ENCODE measurements around the gene IRAK1. TPM values are rescaled to one million over a fixed set of nuclear protein-coding genes. Genes with fewer than 3 reads are reported as not detected.
"Not testable (repeated sequence)": the region's sequence is repeated elsewhere in the genome, so short reads cannot be mapped to it uniquely, and the experiment has no call there.

IRAK1 gene
- total and polyA plus RNA-seq, 5 donors: 28.2 to 53.2 (median 42.7) TPM

DNA sequence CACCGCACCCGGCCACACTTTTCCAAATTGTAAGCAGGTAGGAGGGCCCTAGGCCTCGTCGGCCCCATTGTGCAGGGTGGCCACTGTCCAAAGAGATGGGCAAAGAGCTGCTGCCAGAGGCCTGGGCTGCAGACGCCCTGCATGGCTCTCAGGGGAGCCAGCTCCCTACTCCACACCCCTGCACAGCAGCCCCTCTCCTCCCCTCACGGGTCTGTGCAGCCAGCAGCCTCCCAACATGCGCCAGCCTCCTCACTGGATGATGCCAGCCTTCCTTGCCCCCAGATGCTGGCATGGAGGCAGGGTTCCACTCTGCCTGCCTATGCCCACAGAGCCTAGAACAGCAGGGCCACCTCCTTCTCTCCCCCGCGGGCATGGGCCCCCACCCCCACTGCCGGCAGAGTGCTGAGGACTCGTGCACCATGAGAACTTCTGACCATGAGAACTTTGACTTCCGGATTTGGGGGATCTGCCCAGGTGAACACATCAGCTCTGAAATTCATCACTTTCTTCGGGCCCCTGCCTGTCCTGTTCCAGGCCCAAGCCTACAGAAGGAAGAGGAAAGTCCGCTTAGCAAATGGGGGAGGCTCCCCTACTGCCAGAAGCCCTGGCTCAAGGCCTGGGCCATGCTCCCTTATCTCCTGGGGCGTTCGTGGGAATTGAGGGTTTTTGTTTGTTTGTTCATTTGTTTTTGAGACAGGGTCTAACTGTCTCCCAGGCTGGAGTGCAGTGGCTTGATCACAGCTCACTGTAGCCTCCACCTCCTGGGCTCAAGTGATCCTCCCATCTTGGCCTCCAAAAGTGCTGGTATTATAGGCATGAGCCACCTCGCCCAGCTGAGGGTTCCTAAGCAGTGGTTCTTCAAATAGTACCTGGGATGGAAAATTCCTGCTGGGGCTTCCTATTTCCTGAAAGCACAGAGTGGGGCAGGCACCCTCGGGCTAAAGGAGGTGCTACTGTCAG, 8.0 kb downstream of the IRAK1 start:
- Histone ChIP-seq H3K27me3 (ENCODE audit: control insufficient read depth, insufficient read depth) (no peaks in the 10 kb centered on the region), H3K4me1 (ENCODE audit: control insufficient read depth, insufficient read depth, low read length) (no peaks in the 10 kb centered on the region), H3K9me3 (ENCODE audit: control insufficient read depth, low read length) (no peaks in the 10 kb centered on the region), H3K4me3 (ENCODE audit: low read length) (no peak overlapping the region), H3K27ac (ENCODE audit: low read length) (no peak overlapping the region)
- DNase-seq (no peak), ATAC-seq (no peak)
- 87% methylated on average over 18 of the region's 18 CpGs for WGBS
- intact Hi-C loops (cut with DNase I): no loop called here

DNA sequence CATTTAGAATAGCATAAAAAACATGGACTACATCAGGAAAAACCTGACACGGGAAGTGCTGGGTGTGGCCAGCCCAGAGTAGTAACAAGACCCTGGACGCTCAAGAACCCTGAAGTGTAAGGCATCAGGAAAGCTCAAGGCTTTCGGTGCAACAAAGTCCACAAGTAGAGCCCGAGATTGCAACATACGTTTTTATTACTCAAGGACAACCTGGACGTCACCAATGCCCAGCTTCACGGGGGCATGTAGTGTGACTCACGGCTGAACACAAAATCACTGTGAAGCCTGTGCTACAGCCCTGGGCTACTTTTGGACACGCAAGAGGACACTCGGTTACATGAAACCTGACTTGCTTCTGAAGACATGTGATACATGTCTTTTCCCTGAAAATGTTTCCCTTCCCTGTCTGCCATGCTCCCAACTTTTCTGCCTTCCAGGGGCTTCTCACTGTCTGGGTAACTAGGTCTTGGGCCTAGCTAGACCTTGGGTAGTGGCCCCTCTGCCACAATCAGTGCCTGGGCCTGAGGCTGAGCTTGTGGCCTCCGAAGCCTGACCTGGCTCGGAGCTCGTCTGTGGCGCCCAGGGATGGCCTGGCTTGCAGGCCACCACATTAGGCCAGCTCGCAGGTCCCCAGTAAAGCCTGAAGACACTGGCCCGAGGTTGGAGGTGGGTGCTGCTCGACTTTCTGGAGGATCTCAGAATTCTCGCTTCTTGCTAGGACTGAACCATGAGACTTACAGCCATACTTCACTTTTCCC, 9.2 kb downstream of the IRAK1 start:
- Histone ChIP-seq H3K27ac (ENCODE audit: low read length) (no peak overlapping the region), H3K4me3 (ENCODE audit: low read length) (no peak overlapping the region), H3K9me3 (ENCODE audit: control insufficient read depth, low read length) (no peaks in the 10 kb centered on the region), H3K27me3 (ENCODE audit: control insufficient read depth, insufficient read depth) (no peaks in the 10 kb centered on the region), H3K4me1 (ENCODE audit: control insufficient read depth, insufficient read depth, low read length) (no peaks in the 10 kb centered on the region)
- DNase-seq (no peak), ATAC-seq (no peak)
- WGBS: 85% methylated on average over 18 of the region's 18 CpGs
- intact Hi-C loops (cut with DNase I): no loop called here

DNA sequence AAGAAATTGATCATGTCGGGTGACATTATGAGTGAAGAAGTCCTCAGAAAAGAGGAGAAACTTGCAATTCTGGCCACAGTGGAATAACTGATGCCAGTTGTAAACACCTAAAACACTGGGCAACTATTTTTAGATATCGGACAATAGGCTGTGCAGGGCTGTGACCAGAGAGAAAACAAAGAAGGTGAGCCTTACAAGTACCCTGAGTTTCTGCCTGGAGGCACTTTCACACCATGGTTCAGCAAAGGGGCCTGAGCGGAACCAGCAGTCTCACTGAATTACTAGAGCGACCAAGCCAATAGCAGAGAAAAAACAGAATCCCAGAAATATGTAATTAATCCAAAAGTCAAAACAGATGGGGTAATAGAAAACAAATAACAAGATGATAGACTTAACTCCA, 11.2 kb downstream of the IRAK1 start:
- intact Hi-C loops (cut with DNase I): no loop called here

DNA sequence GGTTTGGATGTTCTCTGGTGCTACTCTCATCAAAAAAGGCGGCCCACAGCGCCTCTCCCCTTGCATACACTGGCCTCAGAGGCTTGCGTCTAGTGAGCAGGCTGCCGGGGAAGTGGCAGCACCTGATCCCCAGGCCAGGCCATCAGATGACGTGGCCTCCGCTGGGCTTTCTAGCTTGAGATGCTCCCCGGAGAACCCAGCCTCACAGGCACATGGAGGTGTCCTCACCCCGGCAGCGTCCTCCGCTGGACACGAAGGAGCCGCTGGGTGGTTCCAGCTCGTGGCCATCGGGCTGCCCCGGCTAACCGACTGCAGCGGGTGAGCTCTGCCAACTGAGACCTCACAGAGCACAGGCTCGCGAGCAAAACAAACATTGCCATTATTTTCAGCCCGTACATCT, 12.8 kb downstream of the IRAK1 start:
- Histone ChIP-seq H3K4me3 (ENCODE audit: low read length) (no peak overlapping the region), H3K27ac (ENCODE audit: low read length) (no peak overlapping the region), H3K4me1 (ENCODE audit: control insufficient read depth, insufficient read depth, low read length) (no peaks in the 10 kb centered on the region), H3K27me3 (ENCODE audit: control insufficient read depth, insufficient read depth) (no peaks in the 10 kb centered on the region), H3K9me3 (ENCODE audit: control insufficient read depth, low read length) (no peaks in the 10 kb centered on the region)
- intact Hi-C loops (cut with DNase I): no loop called here
- 95% methylated on average over 20 of the region's 20 CpGs for WGBS
- no peak for ATAC-seq
- DNase-seq: no peak

More for the DNA sequence above, 11.2 kb downstream of the IRAK1 start:
- Histone ChIP-seq H3K27ac (ENCODE audit: low read length) (no peak overlapping the region), H3K9me3 (ENCODE audit: control insufficient read depth, low read length) (no peaks in the 10 kb centered on the region), H3K4me3 (ENCODE audit: low read length) (no peak overlapping the region), H3K27me3 (ENCODE audit: control insufficient read depth, insufficient read depth) (no peaks in the 10 kb centered on the region), H3K4me1 (ENCODE audit: control insufficient read depth, insufficient read depth, low read length) (no peaks in the 10 kb centered on the region)
- DNase-seq (no peak), ATAC-seq (no peak)
- WGBS: 62% methylated on average over 4 of the region's 4 CpGs

DNA sequence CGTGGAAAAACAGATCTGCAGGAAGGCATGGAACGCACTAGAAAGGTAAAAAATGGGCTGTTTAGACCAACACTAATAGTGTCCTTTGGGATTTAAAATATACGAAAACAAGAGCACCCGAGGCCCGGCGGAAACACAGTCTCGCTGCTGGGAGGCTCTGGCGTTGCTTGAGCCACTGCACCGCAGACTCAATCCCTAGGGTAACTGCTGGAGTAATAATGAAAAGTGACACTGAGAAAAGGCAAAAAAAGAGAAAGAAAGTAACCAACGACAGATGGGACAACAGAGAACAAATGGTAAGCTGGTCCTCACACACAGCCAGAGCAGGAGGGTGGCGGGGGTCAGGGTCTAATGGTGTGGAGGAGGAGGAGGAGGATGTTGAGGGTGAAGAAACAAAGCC, 15.4 kb downstream of the IRAK1 start:
- Histone ChIP-seq H3K9me3 (ENCODE audit: control insufficient read depth, low read length) (no peaks in the 10 kb centered on the region), H3K4me3 (ENCODE audit: low read length) (no peak overlapping the region), H3K4me1 (ENCODE audit: control insufficient read depth, insufficient read depth, low read length) (no peaks in the 10 kb centered on the region), H3K27me3 (ENCODE audit: control insufficient read depth, insufficient read depth) (no peaks in the 10 kb centered on the region), H3K27ac (ENCODE audit: low read length) (no peak overlapping the region)
- intact Hi-C loops (cut with DNase I): no loop called here
- DNase-seq: no peak
- 81% methylated on average over 11 of the region's 11 CpGs for WGBS
- ATAC-seq: no peak

DNA sequence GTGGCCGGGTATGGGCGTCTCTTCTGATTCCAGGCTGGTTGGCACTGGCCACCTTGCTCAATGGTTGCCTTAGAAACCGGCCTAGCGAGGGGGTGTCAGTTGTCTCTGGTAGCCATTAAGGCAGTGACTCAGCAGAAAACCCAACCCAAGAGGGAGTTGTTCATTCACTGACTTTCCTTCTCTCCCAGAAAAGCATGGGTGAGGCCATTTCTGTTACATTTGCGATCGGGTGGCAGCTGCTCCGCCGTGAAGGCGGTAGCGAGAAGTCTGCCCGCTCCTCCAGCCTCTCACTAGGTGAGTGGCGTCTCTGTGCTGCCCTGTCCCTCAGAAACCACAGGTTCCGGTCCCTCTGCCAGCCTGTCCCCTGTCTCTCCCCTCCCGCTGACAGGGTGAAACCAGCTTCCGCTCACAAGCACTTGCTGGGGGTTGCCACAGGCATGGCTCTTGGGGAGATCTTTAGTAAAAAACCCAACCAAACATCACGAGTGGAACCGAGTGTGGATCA, 17.4 kb downstream of the IRAK1 start:
- Histone ChIP-seq H3K27ac (ENCODE audit: low read length) (no peak overlapping the region), H3K4me1 (ENCODE audit: control insufficient read depth, insufficient read depth, low read length) (no peaks in the 10 kb centered on the region), H3K9me3 (ENCODE audit: control insufficient read depth, low read length) (no peaks in the 10 kb centered on the region), H3K27me3 (ENCODE audit: control insufficient read depth, insufficient read depth) (no peaks in the 10 kb centered on the region), H3K4me3 (ENCODE audit: low read length) (no peak overlapping the region)
- peak; percentile 40 to 58 for ATAC-seq
- WGBS: 79% methylated on average over 17 of the region's 17 CpGs
- intact Hi-C loops (cut with DNase I): no loop called here
- no peak for DNase-seq

DNA sequence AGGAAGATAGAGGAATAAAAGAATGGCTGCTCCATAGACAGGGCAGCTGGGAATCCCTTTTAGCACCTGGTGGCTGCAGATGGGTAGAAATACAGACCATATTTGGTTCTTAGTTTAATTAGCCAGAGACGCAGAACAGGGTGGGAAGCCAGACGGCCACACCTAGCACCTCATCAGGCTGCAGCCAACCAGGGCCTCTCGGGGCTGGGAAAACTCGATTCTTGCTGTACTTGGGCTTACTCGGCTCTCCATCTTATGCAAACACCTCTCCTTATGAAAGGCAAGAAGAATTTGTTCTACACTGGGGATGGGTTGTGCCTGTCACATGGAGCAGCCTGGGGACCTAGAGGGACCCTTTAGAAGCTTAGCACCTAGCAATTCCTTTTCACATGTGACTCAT, 19.7 kb downstream of the IRAK1 start:
- DNase-seq (no peak), ATAC-seq (no peak)
- 65% methylated on average over 5 of the region's 5 CpGs for WGBS
- no peaks in the 10 kb centered on the region for H3K27me3 ChIP-seq (ENCODE audit: control insufficient read depth, insufficient read depth)
- H3K4me3 ChIP-seq (ENCODE audit: low read length): no peak overlapping the region
- intact Hi-C loops (cut with DNase I): no loop called here
- H3K4me1 ChIP-seq (ENCODE audit: control insufficient read depth, insufficient read depth, low read length): no peaks in the 10 kb centered on the region
- H3K27ac ChIP-seq (ENCODE audit: low read length): no peak overlapping the region
- no peaks in the 10 kb centered on the region for H3K9me3 ChIP-seq (ENCODE audit: control insufficient read depth, low read length)

DNA sequence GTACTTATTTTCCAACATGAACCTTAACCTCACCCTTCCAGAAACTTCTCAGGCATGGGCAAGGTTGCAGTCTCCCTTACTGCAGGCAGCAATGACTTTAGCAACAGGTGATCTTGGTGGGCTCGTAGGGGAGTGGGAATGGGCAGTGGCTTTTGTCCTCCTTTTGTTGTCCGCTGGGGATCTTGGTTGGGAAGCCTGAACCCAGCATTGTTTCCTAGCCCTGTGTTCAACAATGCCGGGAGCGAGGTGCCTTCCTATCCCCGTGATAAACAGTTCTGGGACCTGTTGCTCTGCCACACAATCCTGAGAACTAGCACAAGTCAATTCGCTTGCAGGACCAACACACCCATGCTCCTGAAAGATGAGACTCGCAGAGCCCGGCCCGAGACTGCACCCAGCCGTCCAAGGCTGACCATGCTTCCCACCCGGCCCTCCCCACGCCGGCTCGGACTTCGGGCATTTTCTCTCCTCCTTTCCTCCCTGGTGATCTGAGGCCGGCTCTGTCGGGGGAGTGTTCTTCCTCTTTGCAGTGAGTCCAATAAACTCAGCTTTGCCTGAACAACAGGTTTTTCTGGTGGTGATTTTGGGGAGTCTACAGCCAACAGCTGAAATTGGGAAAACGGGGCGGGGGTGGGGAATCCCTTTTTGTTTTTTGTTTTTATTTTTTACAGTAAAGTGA, 20.2 kb downstream of the IRAK1 start:
- Histone ChIP-seq H3K9me3 (ENCODE audit: control insufficient read depth, low read length) (no peaks in the 10 kb centered on the region), H3K4me1 (ENCODE audit: control insufficient read depth, insufficient read depth, low read length) (no peaks in the 10 kb centered on the region), H3K27me3 (ENCODE audit: control insufficient read depth, insufficient read depth) (no peaks in the 10 kb centered on the region), H3K4me3 (ENCODE audit: low read length) (no peak overlapping the region), H3K27ac (ENCODE audit: low read length) (no peak overlapping the region)
- peak in 1 of 2 donors; percentile 39 for ATAC-seq
- intact Hi-C loops (cut with DNase I): no loop called here
- 45% methylated on average over 19 of the region's 19 CpGs for WGBS
- DNase-seq: no peak

DNA sequence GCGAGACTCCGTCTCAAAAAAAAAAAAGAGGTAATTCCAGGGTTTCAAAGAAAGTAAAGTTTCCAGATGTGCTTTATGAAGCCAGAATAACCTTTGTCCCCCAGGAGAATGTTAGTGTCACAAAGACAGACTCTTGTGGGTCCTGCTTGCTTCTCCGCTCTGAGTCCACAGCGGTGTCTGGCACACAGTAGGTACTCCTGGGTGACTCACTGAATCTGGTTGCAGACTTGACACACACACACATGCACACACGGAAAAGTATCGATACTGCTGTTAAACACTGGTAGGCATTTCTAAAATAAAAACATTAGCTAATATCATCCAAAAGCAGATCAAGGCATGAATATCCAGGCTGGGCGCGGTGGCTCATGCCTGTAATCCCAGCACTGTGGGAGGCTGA, 24.2 kb downstream of the IRAK1 start:
- WGBS: 91% methylated on average over 8 of the region's 8 CpGs
- H3K27ac ChIP-seq (ENCODE audit: low read length): no peak overlapping the region
- DNase-seq (no peak), ATAC-seq (no peak)
- H3K4me1 ChIP-seq (ENCODE audit: control insufficient read depth, insufficient read depth, low read length): no peaks in the 10 kb centered on the region
- H3K27me3 ChIP-seq (ENCODE audit: control insufficient read depth, insufficient read depth): no peaks in the 10 kb centered on the region
- H3K9me3 ChIP-seq (ENCODE audit: control insufficient read depth, low read length): no peaks in the 10 kb centered on the region
- H3K4me3 ChIP-seq (ENCODE audit: low read length): no peak overlapping the region
- intact Hi-C loops (cut with DNase I): no loop called here

DNA sequence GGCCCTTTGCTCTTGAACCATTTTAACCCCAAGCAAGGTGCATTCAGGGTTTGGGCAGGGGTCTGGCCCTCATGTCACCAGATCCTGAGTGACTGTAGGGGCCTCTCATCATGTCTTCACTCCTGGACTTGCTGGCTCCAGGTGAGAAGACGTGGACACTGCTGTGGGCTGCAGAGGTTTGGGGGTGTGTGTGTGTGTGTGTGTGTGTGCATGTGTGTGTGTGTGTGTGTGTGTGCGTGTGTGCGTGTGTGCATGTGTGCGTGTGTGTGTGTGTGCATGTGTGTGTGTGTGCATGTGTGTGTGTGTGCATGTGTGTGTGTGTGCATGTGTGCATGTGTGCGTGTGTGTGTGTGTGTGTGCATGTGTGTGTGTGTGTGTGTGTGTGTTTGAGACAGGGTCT, 25.3 kb downstream of the IRAK1 start:
- DNase-seq: not testable (repeated sequence)

DNA sequence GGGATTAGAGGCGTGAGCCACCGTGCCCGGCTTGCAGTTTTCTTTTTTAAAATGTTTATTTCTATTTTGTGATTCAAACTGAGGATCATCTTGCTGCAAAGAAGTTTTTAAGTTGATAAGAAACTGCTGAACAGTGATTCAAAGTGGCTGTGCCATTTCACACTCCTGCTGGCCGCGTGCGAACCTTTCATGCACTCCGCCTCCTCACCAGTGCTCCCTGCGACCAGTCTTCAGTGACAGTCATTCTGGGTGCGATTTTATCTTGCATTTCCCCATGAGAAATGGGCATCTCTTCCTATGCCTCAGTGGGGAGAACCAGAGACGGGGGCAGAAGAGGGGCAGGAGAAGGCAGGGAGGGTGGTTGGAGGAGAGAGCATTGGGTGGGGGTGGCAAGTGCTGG, 25.7 kb downstream of the IRAK1 start:
- no peak for DNase-seq
- Histone ChIP-seq H3K4me3 (ENCODE audit: low read length) (no peak overlapping the region), H3K9me3 (ENCODE audit: control insufficient read depth, low read length) (no peaks in the 10 kb centered on the region), H3K27ac (ENCODE audit: low read length) (no peak overlapping the region), H3K27me3 (ENCODE audit: control insufficient read depth, insufficient read depth) (no peaks in the 10 kb centered on the region), H3K4me1 (ENCODE audit: control insufficient read depth, insufficient read depth, low read length) (no peaks in the 10 kb centered on the region)
- intact Hi-C loops (cut with DNase I): no loop called here
- 84% methylated on average over 10 of the region's 10 CpGs for WGBS
- ATAC-seq: no peak

More for the DNA sequence above, 25.3 kb downstream of the IRAK1 start:
- H3K9me3 ChIP-seq (ENCODE audit: control insufficient read depth, low read length); ATAC-seq; H3K4me3 ChIP-seq (ENCODE audit: low read length); H3K27ac ChIP-seq (ENCODE audit: low read length); intact Hi-C loops (cut with DNase I); H3K4me1 ChIP-seq (ENCODE audit: control insufficient read depth, insufficient read depth, low read length); H3K27me3 ChIP-seq (ENCODE audit: control insufficient read depth, insufficient read depth): not testable (repeated sequence)
- 83% methylated on average over 4 of the region's 5 CpGs for WGBS

Data from right cardiac atrium (tissue), 5 donors.